A673 (cell line): Measurements from ENCODE around the gene WDR38.

Experiments
- EZH2 ChIP-seq: fragments of 200-600 bp; sonication (generic); IDR thresholded peaks from 2 replicates; pipeline ENCODE4 v1.6.1; 2017; ENCODE audit warnings: borderline replicate concordance, low read depth, mild to moderate bottlenecking, mixed read lengths, antibody characterized with exemption, low read length; ENCODE audit not compliant: poor library complexity, severe bottlenecking
- TF ChIP-seq, protein P1 (sequence below): fragments of 300-800, 200-600 bp; sonication (generic); conservative IDR thresholded peaks from 2 replicates; pipeline ENCODE4 v1.5.1; 2017; ENCODE audit warnings: low read depth, mild to moderate bottlenecking, antibody characterized with exemption, low read length, moderate library complexity, mixed read lengths

GRCh38 chr9:124846969-124847368 lies 6.3 kb upstream of the WDR38 start:
- TF ChIP-seq, protein P1, sequence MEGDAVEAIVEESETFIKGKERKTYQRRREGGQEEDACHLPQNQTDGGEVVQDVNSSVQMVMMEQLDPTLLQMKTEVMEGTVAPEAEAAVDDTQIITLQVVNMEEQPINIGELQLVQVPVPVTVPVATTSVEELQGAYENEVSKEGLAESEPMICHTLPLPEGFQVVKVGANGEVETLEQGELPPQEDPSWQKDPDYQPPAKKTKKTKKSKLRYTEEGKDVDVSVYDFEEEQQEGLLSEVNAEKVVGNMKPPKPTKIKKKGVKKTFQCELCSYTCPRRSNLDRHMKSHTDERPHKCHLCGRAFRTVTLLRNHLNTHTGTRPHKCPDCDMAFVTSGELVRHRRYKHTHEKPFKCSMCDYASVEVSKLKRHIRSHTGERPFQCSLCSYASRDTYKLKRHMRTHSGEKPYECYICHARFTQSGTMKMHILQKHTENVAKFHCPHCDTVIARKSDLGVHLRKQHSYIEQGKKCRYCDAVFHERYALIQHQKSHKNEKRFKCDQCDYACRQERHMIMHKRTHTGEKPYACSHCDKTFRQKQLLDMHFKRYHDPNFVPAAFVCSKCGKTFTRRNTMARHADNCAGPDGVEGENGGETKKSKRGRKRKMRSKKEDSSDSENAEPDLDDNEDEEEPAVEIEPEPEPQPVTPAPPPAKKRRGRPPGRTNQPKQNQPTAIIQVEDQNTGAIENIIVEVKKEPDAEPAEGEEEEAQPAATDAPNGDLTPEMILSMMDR = no peak
- TF ChIP-seq EZH2 = no peak
